H1 (cell line): ENCODE measurements around the gene MAST1. TPM values are rescaled to one million over a fixed set of nuclear protein-coding genes. Genes with fewer than 3 reads are reported as not detected.

Experiments used
- CTCF ChIA-PET: fragments of 300-600 bp; sonication (Branson Sonifier 250); formaldehyde crosslinking; loops from one replicate; lab custom pipeline; 2021; ENCODE audit not compliant: partially characterized antibody; lab: Charles Lee
- POLR2A ChIA-PET: fragments of 300-600 bp; sonication (Branson Sonifier 250); formaldehyde crosslinking; loops from one replicate; lab custom pipeline; 2021; ENCODE audit warnings: inconsistent platforms; ENCODE audit not compliant: partially characterized antibody; lab: Charles Lee
- DNase-seq, 2 experiments: peaks; one replicate each; pipeline versions ENCODE4 v3.0.0 to v3.0.0-alpha.2; 2010 to 2022; ENCODE audit warnings: low spot score in 2 of 2, low read depth in 1 of 2, mixed read lengths in 1 of 2
- FAIRE-seq: peaks from 2 replicates; lab custom pipeline; 2011; peaks lifted over from hg19 to GRCh38; lab: Jason Lieb, UNC
- H2AFZ ChIP-seq: 2 replicates; pipeline ENCODE4 v1.8.1; 2012; ENCODE audit warnings: low read length, inconsistent platforms
- H2AK5ac ChIP-seq: 2 replicates; pipeline ENCODE4 v1.6.1; 2013; ENCODE audit warnings: low read depth, low read length
- H2BK120ac ChIP-seq: replicated peaks from 2 replicates; pipeline ENCODE3; 2013; ENCODE audit warnings: low read depth, low read length, inconsistent platforms
- H2BK12ac ChIP-seq: 2 replicates; pipeline ENCODE4 v1.6.1; 2013; ENCODE audit warnings: low read depth, low read length
- H2BK15ac ChIP-seq: 2 replicates; pipeline ENCODE4 v1.6.1; 2013; ENCODE audit warnings: low read length
- H2BK20ac ChIP-seq: 2 replicates; pipeline ENCODE4 v1.6.1; 2013; ENCODE audit warnings: low read length
- H2BK5ac ChIP-seq: 2 replicates; pipeline ENCODE4 v1.6.1; 2013; ENCODE audit warnings: low read depth, low read length
- H3K14ac ChIP-seq: 2 replicates; pipeline ENCODE4 v1.6.1; 2013; ENCODE audit warnings: inconsistent platforms; ENCODE audit not compliant: insufficient read length
- H3K18ac ChIP-seq: 2 replicates; pipeline ENCODE4 v1.6.1; 2013; ENCODE audit warnings: low read length; ENCODE audit errors: extremely low read depth
- H3K23ac ChIP-seq: 2 replicates; pipeline ENCODE4 v1.6.1; 2013; ENCODE audit warnings: inconsistent platforms; ENCODE audit not compliant: insufficient read length
- H3K23me2 ChIP-seq: 2 replicates; pipeline ENCODE4 v1.6.1; 2013; ENCODE audit warnings: low read depth, low read length
- H3K27ac ChIP-seq: 2 replicates; pipeline ENCODE4 v1.6.1; 2011; ENCODE audit warnings: low read depth, low read length, inconsistent platforms
- H3K27me3 ChIP-seq, 4 experiments: replicated peaks in 1 of 4; 1 replicate in 1 of 4; 2 replicates in 3 of 4; pipeline versions ENCODE4 v1.6.1 to v1.8.1; 2011 to 2013; ENCODE audit warnings: low read length in 3 of 4, mild to moderate bottlenecking in 3 of 4, inconsistent platforms in 2 of 4, mixed read lengths in 2 of 4, moderate library complexity in 1 of 4; ENCODE audit not compliant: control insufficient read depth in 3 of 4, insufficient read depth in 3 of 4; ENCODE audit errors: extremely low read depth in 1 of 4
- H3K36me3 ChIP-seq, 4 experiments: 2 replicates each; pipeline versions ENCODE4 v1.6.1 to v1.8.1; 2011 to 2013; ENCODE audit warnings: mild to moderate bottlenecking in 4 of 4, low read length in 3 of 4, moderate library complexity in 2 of 4, control low read depth in 1 of 4, inconsistent platforms in 1 of 4; ENCODE audit not compliant: insufficient read depth in 4 of 4, control insufficient read depth in 2 of 4
- H3K4ac ChIP-seq: replicated peaks from 2 replicates; pipeline ENCODE3; 2013; ENCODE audit warnings: low read length, low read depth, mixed read lengths, inconsistent platforms; ENCODE audit not compliant: insufficient read length
- H3K4me1 ChIP-seq, 4 experiments: replicated peaks in 1 of 4; 1 replicate in 1 of 4; 2 replicates in 3 of 4; pipeline versions ENCODE4 v1.6.1 to v1.8.1; 2011 to 2013; ENCODE audit warnings: low read length in 3 of 4, inconsistent platforms in 2 of 4, mixed read lengths in 1 of 4; ENCODE audit not compliant: insufficient read depth in 4 of 4, control insufficient read depth in 3 of 4
- H3K4me2 ChIP-seq, 2 experiments: 2 replicates each; pipeline versions ENCODE4 v1.6.1 to v1.8.1; 2011 to 2013; ENCODE audit warnings: low read depth in 2 of 2, low read length in 2 of 2, control low read depth in 1 of 2, inconsistent platforms in 1 of 2, mild to moderate bottlenecking in 1 of 2; ENCODE audit not compliant: insufficient read depth in 1 of 2
- H3K4me3 ChIP-seq, 4 experiments: fragments of 200-600, 300-600 bp in 1 of 4; sonication (generic), shearing (Covaris generic), sonication (Bioruptor Twin) in 1 of 4; 2 replicates each; pipeline versions ENCODE4 v1.5.1 to v1.8.1; 2011 to 2016; ENCODE audit warnings: low read length in 4 of 4, low read depth in 3 of 4, control low read depth in 2 of 4, inconsistent platforms in 2 of 4, mild to moderate bottlenecking in 2 of 4, mixed read lengths in 1 of 4, moderate library complexity in 1 of 4; ENCODE audit not compliant: insufficient read depth in 2 of 4; ENCODE audit errors: extremely low read depth in 1 of 4
- H3K56ac ChIP-seq: replicated peaks from 2 replicates; pipeline ENCODE3; 2013; ENCODE audit warnings: low read depth, mild to moderate bottlenecking, mixed read lengths, low read length, inconsistent platforms; ENCODE audit not compliant: insufficient read length
- H3K79me1 ChIP-seq: 2 replicates; pipeline ENCODE4 v1.6.1; 2013; ENCODE audit warnings: low read depth, low read length, control low read depth
- H3K79me2 ChIP-seq, 2 experiments: 2 replicates each; pipeline versions ENCODE4 v1.6.1 to v1.8.1; 2012 to 2013; ENCODE audit warnings: low read length in 2 of 2, mild to moderate bottlenecking in 2 of 2, inconsistent platforms in 1 of 2; ENCODE audit not compliant: insufficient read depth in 2 of 2, control insufficient read depth in 1 of 2
- H3K9ac ChIP-seq, 4 experiments: replicated peaks in 1 of 4; 1 replicate in 1 of 4; 2 replicates in 3 of 4; pipeline versions ENCODE4 v1.6.1 to v1.8.1; 2011 to 2013; ENCODE audit warnings: low read depth in 3 of 4, low read length in 3 of 4, control low read depth in 2 of 4, mild to moderate bottlenecking in 2 of 4, moderate library complexity in 2 of 4, inconsistent platforms in 1 of 4; ENCODE audit errors: extremely low read depth in 1 of 4
- H3K9me3 ChIP-seq, 2 experiments: 2 replicates each; pipeline versions ENCODE4 v1.6.1 to v1.8.1; 2012 to 2013; ENCODE audit warnings: mild to moderate bottlenecking in 2 of 2, moderate library complexity in 2 of 2, control low read depth in 1 of 2, inconsistent platforms in 1 of 2, low read depth in 1 of 2, low read length in 1 of 2, mixed read lengths in 1 of 2; ENCODE audit not compliant: insufficient read depth in 2 of 2
- H4K20me1 ChIP-seq, 2 experiments: replicated peaks in 1 of 2; 2 replicates each; pipeline versions ENCODE3 to v1.8.1; 2011 to 2013; ENCODE audit warnings: inconsistent platforms in 2 of 2, low read length in 2 of 2, mild to moderate bottlenecking in 1 of 2; ENCODE audit not compliant: insufficient read depth in 2 of 2, control insufficient read depth in 1 of 2
- H4K5ac ChIP-seq: 2 replicates; pipeline ENCODE4 v1.6.1; 2013; ENCODE audit warnings: low read length, low read depth, mixed read lengths, inconsistent platforms; ENCODE audit not compliant: insufficient read length
- H4K8ac ChIP-seq: 2 replicates; pipeline ENCODE4 v1.8.0; 2013; ENCODE audit warnings: mild to moderate bottlenecking, moderate library complexity, low read length, inconsistent platforms; ENCODE audit not compliant: insufficient read depth; ENCODE audit errors: extremely low read depth
- H4K91ac ChIP-seq: replicated peaks from 2 replicates; pipeline ENCODE3; 2013; ENCODE audit warnings: low read length, mixed read lengths, inconsistent platforms; ENCODE audit not compliant: insufficient read length
- MAFK ChIP-seq: IDR thresholded peaks from 2 replicates; pipeline ENCODE4 v1.6.1; 2012; ENCODE audit warnings: low read depth, mild to moderate bottlenecking, improper control_type of control experiment, low read length
- WGBS, 2 experiments: shearing (Covaris generic) in 1 of 2; methylation state at CpG; one replicate each; pipeline versions ENCODE4 v1.1.6 to v1.1.7; 2013 to 2015; ENCODE audit warnings: low lambda C conversion rate in 2 of 2, mixed read lengths in 2 of 2, inconsistent platforms in 1 of 2, low coverage in 1 of 2, missing lambda C conversion rate in 1 of 2; ENCODE audit not compliant: insufficient replicate concordance in 2 of 2, insufficient coverage in 1 of 2, insufficient read length in 1 of 2; ENCODE audit errors: extremely low coverage in 1 of 2, missing lambda C conversion rate in 1 of 2; 5-methylcytosine and 5-hydroxymethylcytosine counted together
- polyA plus RNA-seq, 7 experiments: library from polyadenylated mRNA; depleted of rRNA in 3 of 7; stranded (reverse) in 5 of 7; unstranded in 2 of 7; fragments of >200 nt in 5 of 7; fragments of 200-250 nt in 2 of 7; gene quantifications; 1 replicate in 5 of 7; 2 replicates in 1 of 7; 4 replicates in 1 of 7; pipeline versions ENCODE4 v1.2.1 to v1.2.3, GENCODE V29; 2011 to 2013; ENCODE audit warnings: missing spikeins in 2 of 7, mixed read lengths in 2 of 7
- total RNA-seq: library from RNA; stranded (reverse); fragmentation: NEBNext Ultra II Directional; extraction: Animal tissue kit (Norgen Biotek cat#: 25700); gene quantifications from 2 replicates; pipeline ENCODE4 v1.2.1, GENCODE V29; 2021
- TF ChIP-seq, protein P1 (sequence below): IDR thresholded peaks from 2 replicates; pipeline ENCODE4 v1.6.1; 2012; ENCODE audit warnings: inconsistent platforms

MAST1 gene
- total and polyA plus RNA-seq, 2 of the 8 experiments (the other 6 are each of a cell fraction or from before 2014, with no cell fraction given): 15.6 to 28.3 TPM

DNA sequence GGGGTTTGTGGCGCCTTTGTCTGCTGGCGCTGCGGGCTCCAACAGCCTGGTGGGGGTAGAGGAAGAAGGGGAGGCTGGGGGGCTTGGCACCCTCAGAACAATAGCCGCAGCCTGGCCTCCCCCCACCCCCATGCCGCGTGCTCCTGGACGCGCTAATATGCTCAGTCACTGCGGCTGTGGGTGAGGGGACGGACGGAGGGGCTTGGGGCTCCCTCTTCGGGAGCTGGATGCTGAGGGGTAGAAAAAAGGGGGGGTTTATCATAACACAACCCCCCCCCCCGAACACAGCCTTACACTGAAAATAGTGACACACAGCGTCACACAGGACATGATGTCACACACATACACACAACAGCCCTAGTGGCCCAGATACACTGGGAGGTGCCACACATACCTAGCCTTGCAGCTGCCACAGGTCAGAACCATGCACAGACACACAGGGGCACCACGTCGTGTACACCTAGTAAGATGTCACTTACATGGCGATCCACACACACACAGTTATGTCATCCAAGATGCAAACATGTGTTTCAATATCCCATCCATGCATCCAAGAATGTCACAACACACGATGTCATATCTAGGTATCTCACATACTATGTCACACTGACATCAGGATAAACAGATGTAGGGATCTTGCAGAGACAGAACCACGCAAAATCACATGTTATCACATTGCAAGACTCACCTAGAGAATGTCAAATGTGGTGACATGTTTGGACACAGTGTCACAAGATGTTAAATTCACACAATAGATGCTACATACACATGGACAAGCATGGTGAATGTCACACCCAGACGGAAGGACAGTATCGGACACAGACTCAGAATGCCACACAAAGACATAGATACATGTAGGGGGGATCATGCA lies 806 bp downstream of the MAST1 start:
- no peak overlapping the region for H3K18ac ChIP-seq

More for the DNA sequence above, 806 bp downstream of the MAST1 start:
- H3K14ac ChIP-seq: no peak overlapping the region
- H2AFZ ChIP-seq: no peak overlapping the region
- 0 out of 2 replicates have a peak overlapping the region, but pooled peaks have one; percentile 6 for H2BK15ac ChIP-seq
- peaks cover 0 to 3% (median 0%) of the 10 kb centered on the region in 4 experiments; a peak in 1 of 8 replicates for H3K36me3 ChIP-seq
- peak overlapping the region; percentile 47; the same call in 1 of the 2 replicates for H2AK5ac ChIP-seq
- H2BK20ac ChIP-seq: no peak overlapping the region
- peak overlapping the region; percentile 59 to 92 (median 62); a peak in 7 of 8 replicates for H3K4me3 ChIP-seq
- H4K20me1 ChIP-seq: peaks cover 8 to 21% of the 10 kb centered on the region in 2 experiments
- H3K56ac ChIP-seq: no peak overlapping the region
- DNase-seq (no peak), FAIRE-seq (no peak)
- H3K4ac ChIP-seq: no peak overlapping the region
- H3K9me3 ChIP-seq: no peaks in the 10 kb centered on the region
- WGBS, 2 experiments: 36% methylated on average over 16 of the region's 21 CpGs; no CpG with 5 or more reads in 1 of the 2 experiments
- peaks cover 25% of the 10 kb centered on the region for H3K23me2 ChIP-seq
- POLR2A ChIA-PET: interaction anchor here (0.6 kb wide), 1 partner anchor 74 kb away, joined by 3 read pairs; no protein-coding TSS in a partner anchor
- peak overlapping the region in 1 of 4 experiments; percentile 44; a peak in 2 of 7 replicates for H3K9ac ChIP-seq
- no peak overlapping the region for H3K27ac ChIP-seq
- no peak overlapping the region for H3K23ac ChIP-seq
- peaks cover 11% of the 10 kb centered on the region for H3K79me1 ChIP-seq
- TF ChIP-seq, protein P1, sequence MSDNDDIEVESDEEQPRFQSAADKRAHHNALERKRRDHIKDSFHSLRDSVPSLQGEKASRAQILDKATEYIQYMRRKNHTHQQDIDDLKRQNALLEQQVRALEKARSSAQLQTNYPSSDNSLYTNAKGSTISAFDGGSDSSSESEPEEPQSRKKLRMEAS: peak; percentile 23; the same call in 1 of the 2 replicates
- no peak for TF ChIP-seq MAFK
- H3K27me3 ChIP-seq: peaks cover 0 to 13% (median 9%) of the 10 kb centered on the region in 4 experiments; a peak in 5 of 7 replicates
- peaks cover 0 to 9% of the 10 kb centered on the region in 2 experiments; a peak in 2 of 4 replicates for H3K79me2 ChIP-seq
- no peak overlapping the region for H2BK120ac ChIP-seq
- CTCF ChIA-PET: interaction anchor here (0.9 to 1.4 kb wide), 3 partner anchors 9 to 66 kb away, joined by 3 to 6 read pairs (median 4); no protein-coding TSS in a partner anchor
- peak overlapping the region; percentile 77; the same call in 1 of the 2 replicates for H2BK12ac ChIP-seq
- no peak overlapping the region for H2BK5ac ChIP-seq
- H4K91ac ChIP-seq: no peak overlapping the region
- no peak overlapping the region for H4K5ac ChIP-seq
- peaks cover 8 to 42% (median 19%) of the 10 kb centered on the region in 4 experiments for H3K4me1 ChIP-seq
- peak overlapping the region; percentile 73 to 75 for H3K4me2 ChIP-seq
- peak overlapping the region; percentile 59; the same call in 1 of the 2 replicates for H4K8ac ChIP-seq
